Stimulated activated memory B cell treated with anti-CD40 and anti-IgM and Interleukin-4, amounts not matched to agents 10 μg/mL and 1 μg/mL and 100 μg/mL, for 72 hours (primary cell): ENCODE data around the gene SLU7.

Experiments
- ATAC-seq: fragments of 150-1000 bp; cut with Tn5 transposase; 2 replicates; pipeline ENCODE4 v1.10.0; 2021
- H3K27ac Mint-ChIP-seq: one replicate; pipeline ENCODE4 v1.8.0; 2022; ENCODE audit warnings: mild to moderate bottlenecking, mixed read lengths
- H3K27me3 Mint-ChIP-seq: one replicate; pipeline ENCODE4 v1.8.0; 2022; ENCODE audit warnings: mixed read lengths
- H3K36me3 Mint-ChIP-seq: one replicate; pipeline ENCODE4 v1.8.0; 2022; ENCODE audit warnings: mixed read lengths
- H3K4me1 Mint-ChIP-seq: one replicate; pipeline ENCODE4 v1.8.0; 2022; ENCODE audit warnings: mixed read lengths
- H3K4me3 Mint-ChIP-seq: one replicate; pipeline ENCODE4 v1.8.0; 2022; ENCODE audit warnings: mild to moderate bottlenecking, moderate library complexity, mixed read lengths
- H3K9me3 Mint-ChIP-seq: one replicate; pipeline ENCODE4 v1.8.0; 2022; ENCODE audit warnings: mixed read lengths

SLU7 gene

DNA sequence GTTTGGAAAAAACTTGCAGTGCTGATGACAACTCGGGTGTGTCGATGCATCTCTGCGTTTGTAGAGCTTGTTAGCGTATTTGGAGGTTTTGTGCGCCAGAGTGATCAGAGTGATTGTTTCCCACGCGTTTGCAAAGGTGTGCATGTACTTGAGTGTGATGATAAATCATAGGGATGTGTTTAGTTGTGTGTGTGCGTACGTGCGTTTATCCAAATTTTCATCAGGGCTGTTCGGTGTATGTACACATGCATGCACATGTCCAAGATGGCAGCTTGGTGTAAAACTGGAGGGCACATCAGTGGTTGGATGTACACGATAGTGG is 48.2 kb downstream of the SLU7 start:
- ATAC-seq, result no peak
- Mint-ChIP-seq H3K9me3 (no peaks in the 10 kb centered on the region), H3K4me1 (peaks cover 10% of the 10 kb centered on the region), H3K27me3 (peaks cover 86% of the 10 kb centered on the region), H3K4me3 (peak overlapping the region; percentile 52), H3K36me3 (no peaks in the 10 kb centered on the region), H3K27ac (no peak overlapping the region)

DNA sequence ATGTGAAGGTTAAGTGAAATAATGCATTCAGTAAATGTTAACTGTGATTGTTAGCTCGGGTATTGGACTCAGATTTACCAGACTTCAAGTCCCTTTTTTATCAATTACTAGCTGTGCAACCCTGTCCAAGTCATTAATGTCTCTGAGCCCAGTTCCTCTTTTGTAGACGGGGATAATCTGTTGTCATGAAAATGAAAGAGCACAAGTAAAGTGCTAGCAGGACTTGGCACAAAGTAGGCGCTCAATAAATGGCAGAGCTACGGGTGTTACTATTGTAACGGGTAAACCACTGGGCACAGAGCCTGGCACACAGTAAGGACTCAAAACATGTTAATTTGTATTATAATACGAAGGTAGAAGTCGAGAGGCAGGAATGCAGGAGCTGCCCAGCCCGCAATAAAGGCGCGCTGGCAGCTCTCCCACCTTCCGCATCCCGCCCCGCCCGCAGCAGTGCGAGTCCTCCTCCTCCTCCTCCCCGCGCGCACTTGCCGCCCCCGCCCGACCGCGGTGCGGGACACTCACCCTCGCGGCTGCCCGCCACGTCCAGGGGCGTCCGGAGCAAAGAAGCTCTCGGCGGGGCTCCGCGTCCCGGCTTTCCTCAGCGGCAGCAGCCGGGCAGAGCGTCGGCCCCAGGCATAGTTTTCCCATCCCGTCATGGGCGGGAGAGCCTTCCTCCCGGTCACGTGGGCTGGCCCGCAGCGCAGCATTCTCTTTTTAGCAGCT is 48.7 kb downstream of the SLU7 start, which contains the start of gene C1QTNF2:
TSS of gene C1QTNF2 (minus strand) at position 637 of the 723 bp plus-strand sequence. CDS start 15,615 bp downstream, outside the sequence.
- H3K27me3 Mint-ChIP-seq, result peaks cover 85% of the 10 kb centered on the region
- no peak for ATAC-seq
- H3K4me1 Mint-ChIP-seq, result peaks cover 10% of the 10 kb centered on the region
- H3K27ac Mint-ChIP-seq, result no peak within 1 kb of the TSS
- H3K9me3 Mint-ChIP-seq, result no peaks in the 10 kb centered on the region
- H3K4me3 Mint-ChIP-seq, result peak within 1 kb of the TSS; percentile 52
- H3K36me3 Mint-ChIP-seq, result no peaks in the 10 kb centered on the region

DNA sequence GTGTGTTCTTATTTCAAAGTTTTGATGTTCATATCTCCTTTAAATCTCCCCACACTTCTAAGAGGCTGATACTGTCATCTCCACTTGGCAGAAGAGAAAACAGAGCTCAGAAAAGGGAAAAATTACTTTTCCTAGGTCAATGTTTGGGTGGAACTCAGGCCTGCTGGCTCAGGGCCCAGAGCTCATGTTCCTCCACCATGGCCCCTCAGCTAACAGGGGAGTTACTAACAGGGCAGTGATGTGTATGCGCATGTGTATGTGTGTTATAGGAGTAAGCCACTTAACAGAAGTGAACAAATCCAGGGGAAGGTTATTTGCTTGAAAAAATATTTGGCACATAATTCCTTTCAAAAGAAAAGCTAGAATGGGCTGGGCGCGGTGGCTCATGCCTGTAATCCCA is 51.0 kb downstream of the SLU7 start:
- Mint-ChIP-seq H3K4me3 (no peak overlapping the region), H3K36me3 (no peaks in the 10 kb centered on the region), H3K27me3 (peaks cover 68% of the 10 kb centered on the region), H3K9me3 (no peaks in the 10 kb centered on the region), H3K27ac (no peak overlapping the region), H3K4me1 (peaks cover 10% of the 10 kb centered on the region)
- no peak for ATAC-seq

- ATAC-seq, result no peak
- Mint-ChIP-seq H3K4me3 (no peak overlapping the region), H3K9me3 (no peaks in the 10 kb centered on the region), H3K27ac (no peak overlapping the region), H3K36me3 (no peaks in the 10 kb centered on the region), H3K27me3 (peaks cover 62% of the 10 kb centered on the region), H3K4me1 (peaks cover 10% of the 10 kb centered on the region)
Measured at GRCh38 chr5:160367261-160367660, 51.6 kb downstream of the SLU7 start.

GRCh38 chr5:160366230-160366629 is 52.7 kb downstream of the SLU7 start:
- peaks cover 52% of the 10 kb centered on the region for H3K27me3 Mint-ChIP-seq
- no peak overlapping the region for H3K4me3 Mint-ChIP-seq
- H3K4me1 Mint-ChIP-seq, result peaks cover 10% of the 10 kb centered on the region
- no peak for ATAC-seq
- no peaks in the 10 kb centered on the region for H3K36me3 Mint-ChIP-seq
- H3K9me3 Mint-ChIP-seq, result no peaks in the 10 kb centered on the region
- H3K27ac Mint-ChIP-seq, result no peak overlapping the region

- no peak for ATAC-seq
- H3K27ac Mint-ChIP-seq, result no peak overlapping the region
- no peaks in the 10 kb centered on the region for H3K4me1 Mint-ChIP-seq
- peaks cover 38% of the 10 kb centered on the region for H3K27me3 Mint-ChIP-seq
- H3K36me3 Mint-ChIP-seq, result no peaks in the 10 kb centered on the region
- H3K9me3 Mint-ChIP-seq, result no peaks in the 10 kb centered on the region
- H3K4me3 Mint-ChIP-seq, result no peak overlapping the region
Measured at GRCh38 chr5:160363660-160364395, 55.1 kb downstream of the SLU7 start.

DNA sequence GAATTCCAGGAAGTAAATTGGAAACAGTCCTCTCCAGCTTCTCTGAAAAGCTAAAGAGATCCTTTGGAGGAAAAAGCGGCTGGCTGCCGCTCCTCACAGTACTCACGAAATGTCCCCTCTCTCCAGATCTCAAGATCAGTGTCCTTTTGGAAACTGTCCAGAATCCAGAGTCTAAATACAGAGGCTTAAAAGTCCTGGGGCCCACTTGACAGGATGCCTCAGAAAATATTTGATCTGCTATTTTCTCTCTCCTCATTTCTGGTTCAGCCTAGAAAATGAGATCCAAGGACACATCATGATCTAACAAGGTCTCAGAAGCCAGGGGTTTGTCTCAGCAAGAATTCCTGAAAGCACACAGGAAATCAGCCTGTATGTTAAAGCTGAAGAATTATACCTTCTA is 55.7 kb downstream of the SLU7 start:
- peaks cover 32% of the 10 kb centered on the region for H3K27me3 Mint-ChIP-seq
- ATAC-seq, result no peak
- no peaks in the 10 kb centered on the region for H3K9me3 Mint-ChIP-seq
- H3K36me3 Mint-ChIP-seq, result no peaks in the 10 kb centered on the region
- H3K4me1 Mint-ChIP-seq, result no peaks in the 10 kb centered on the region
- H3K4me3 Mint-ChIP-seq, result no peak overlapping the region
- no peak overlapping the region for H3K27ac Mint-ChIP-seq

- Mint-ChIP-seq H3K4me1 (no peaks in the 10 kb centered on the region), H3K27me3 (peaks cover 26% of the 10 kb centered on the region), H3K9me3 (no peaks in the 10 kb centered on the region), H3K4me3 (no peak overlapping the region), H3K27ac (no peak overlapping the region), H3K36me3 (no peaks in the 10 kb centered on the region)
- ATAC-seq, result no peak
Measured at GRCh38 chr5:160361624-160362228, 57.2 kb downstream of the SLU7 start.

GRCh38 chr5:160360310-160360709 is 58.6 kb downstream of the SLU7 start:
- H3K4me1 Mint-ChIP-seq, result no peaks in the 10 kb centered on the region
- no peak overlapping the region for H3K4me3 Mint-ChIP-seq
- no peak overlapping the region for H3K27ac Mint-ChIP-seq
- H3K36me3 Mint-ChIP-seq, result no peaks in the 10 kb centered on the region
- H3K27me3 Mint-ChIP-seq, result peaks cover 25% of the 10 kb centered on the region
- H3K9me3 Mint-ChIP-seq, result no peaks in the 10 kb centered on the region
- ATAC-seq, result no peak

DNA sequence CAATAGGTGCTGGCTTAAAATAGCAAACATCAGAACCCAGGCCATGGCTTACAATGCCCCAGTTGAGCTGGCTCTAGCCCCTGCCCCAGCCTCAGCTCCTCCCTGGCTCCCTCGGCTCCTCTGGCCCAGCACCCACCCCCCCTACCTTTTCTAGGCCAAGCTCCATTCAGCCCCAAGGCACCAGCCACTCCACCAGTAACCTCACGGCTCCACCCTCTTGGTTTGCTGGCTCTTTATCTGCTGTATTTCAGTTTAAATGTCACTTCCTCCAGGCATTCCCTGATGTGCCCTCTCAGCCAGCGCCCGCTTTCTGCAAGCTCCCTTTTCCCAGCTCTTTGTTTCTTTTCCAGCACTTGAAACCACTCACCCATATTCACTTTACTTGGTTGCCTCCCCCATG is 59.1 kb downstream of the SLU7 start:
- Mint-ChIP-seq H3K27ac (no peak overlapping the region), H3K9me3 (no peaks in the 10 kb centered on the region)
- ATAC-seq, result peak; percentile 9

DNA sequence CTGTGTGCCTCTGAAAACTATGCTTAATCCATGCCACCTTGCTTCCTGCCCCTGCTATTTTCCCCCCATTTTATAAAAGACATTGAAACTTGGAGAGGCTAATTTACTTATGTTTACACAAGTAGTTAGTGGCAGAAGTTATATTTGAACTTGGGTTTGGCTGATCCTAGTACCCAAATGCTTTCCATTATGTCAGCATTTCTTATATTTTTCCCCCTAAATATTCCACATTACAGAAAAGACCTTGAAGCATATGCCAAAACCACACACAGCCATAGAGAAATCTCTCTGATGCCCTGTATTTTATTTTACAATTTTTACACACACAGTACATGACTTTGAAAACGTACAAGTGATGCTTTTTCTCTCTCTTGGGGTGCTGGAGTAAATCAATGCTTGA is 59.6 kb downstream of the SLU7 start:
- H3K4me1 Mint-ChIP-seq, result no peaks in the 10 kb centered on the region
- H3K27me3 Mint-ChIP-seq, result peaks cover 17% of the 10 kb centered on the region
- ATAC-seq, result no peak
- no peak overlapping the region for H3K27ac Mint-ChIP-seq
- no peaks in the 10 kb centered on the region for H3K36me3 Mint-ChIP-seq
- H3K9me3 Mint-ChIP-seq, result no peaks in the 10 kb centered on the region
- no peak overlapping the region for H3K4me3 Mint-ChIP-seq

More for the DNA sequence above, 59.1 kb downstream of the SLU7 start:
- Mint-ChIP-seq H3K27me3 (peaks cover 20% of the 10 kb centered on the region), H3K4me3 (no peak overlapping the region), H3K4me1 (no peaks in the 10 kb centered on the region), H3K36me3 (no peaks in the 10 kb centered on the region)

GRCh38 chr5:160357861-160358411 is 60.9 kb downstream of the SLU7 start:
- Mint-ChIP-seq H3K27ac (no peak overlapping the region), H3K4me1 (no peaks in the 10 kb centered on the region), H3K36me3 (no peaks in the 10 kb centered on the region), H3K4me3 (no peak overlapping the region), H3K27me3 (peaks cover 17% of the 10 kb centered on the region), H3K9me3 (no peaks in the 10 kb centered on the region)
- no peak for ATAC-seq

DNA sequence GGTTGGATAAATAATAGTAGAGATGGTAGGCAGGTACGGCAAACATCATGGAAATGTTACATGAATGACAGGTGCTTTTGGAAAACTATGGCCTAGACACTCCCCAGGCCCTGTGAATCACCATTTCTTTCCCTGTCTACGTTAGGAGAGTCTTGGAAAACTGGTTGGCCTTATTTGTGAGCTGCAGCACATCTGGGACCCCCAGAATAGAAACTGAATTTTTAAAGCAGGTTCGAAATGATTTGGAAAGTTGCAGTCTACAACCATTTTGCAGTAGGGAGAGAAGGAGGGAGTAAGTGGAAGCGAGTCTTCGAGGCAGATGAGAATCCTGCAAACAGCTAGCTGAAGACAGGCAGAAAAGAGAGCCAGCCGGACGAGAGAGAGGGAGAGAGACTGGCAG is 61.5 kb downstream of the SLU7 start:
- no peak for ATAC-seq
- peaks cover 17% of the 10 kb centered on the region for H3K27me3 Mint-ChIP-seq
- no peaks in the 10 kb centered on the region for H3K9me3 Mint-ChIP-seq
- H3K4me1 Mint-ChIP-seq, result no peaks in the 10 kb centered on the region
- H3K36me3 Mint-ChIP-seq, result no peaks in the 10 kb centered on the region
- no peak overlapping the region for H3K27ac Mint-ChIP-seq
- H3K4me3 Mint-ChIP-seq, result no peak overlapping the region

GRCh38 chr5:160356550-160357347 is 62.1 kb downstream of the SLU7 start:
- Mint-ChIP-seq H3K9me3 (no peaks in the 10 kb centered on the region), H3K36me3 (no peaks in the 10 kb centered on the region), H3K27me3 (peaks cover 17% of the 10 kb centered on the region), H3K27ac (no peak overlapping the region), H3K4me1 (no peaks in the 10 kb centered on the region), H3K4me3 (no peak overlapping the region)
- ATAC-seq, result no peak

- Mint-ChIP-seq H3K27ac (no peak overlapping the region), H3K4me3 (no peak overlapping the region), H3K36me3 (no peaks in the 10 kb centered on the region), H3K27me3 (peaks cover 8% of the 10 kb centered on the region), H3K9me3 (no peaks in the 10 kb centered on the region), H3K4me1 (no peaks in the 10 kb centered on the region)
- no peak for ATAC-seq
Measured at GRCh38 chr5:160354666-160355065, 64.2 kb downstream of the SLU7 start.
